ENCODE measurements around the gene AKR1C1.

DNA sequence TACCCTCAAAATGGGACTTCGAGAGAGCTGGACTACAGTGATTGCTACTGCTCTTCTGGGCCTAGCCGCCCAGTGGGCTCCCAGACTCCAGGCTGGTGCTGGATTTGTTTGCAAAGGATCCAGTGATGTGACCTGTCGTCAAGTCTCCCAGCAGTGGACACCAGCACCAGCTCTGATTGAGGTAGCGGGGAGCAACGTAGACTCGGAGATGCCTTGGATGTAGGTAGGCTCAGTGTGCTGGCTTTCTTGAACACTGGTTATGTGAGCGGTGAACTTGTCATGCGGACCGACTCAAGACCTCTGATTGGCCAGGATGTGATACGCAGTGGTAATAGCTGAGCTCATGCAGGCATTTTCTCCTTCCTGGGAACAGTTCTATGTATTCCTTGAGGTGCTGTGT lies 21.0 kb downstream of the AKR1C1 start:
- TF ChIP-seq CTCF (IDR thresholded peaks at IDR 0.05; ENCODE audit: borderline replicate concordance, extremely low read depth, low read length, poor library complexity, severe bottlenecking), result no peak
- TF ChIP-seq EZH2 (IDR thresholded peaks at IDR 0.05; ENCODE audit: borderline replicate concordance, low read depth, low read length, severe bottlenecking), result no peak

Data from DND-41 (cell line).